ENCODE results near the gene OCIAD2.

DNA sequence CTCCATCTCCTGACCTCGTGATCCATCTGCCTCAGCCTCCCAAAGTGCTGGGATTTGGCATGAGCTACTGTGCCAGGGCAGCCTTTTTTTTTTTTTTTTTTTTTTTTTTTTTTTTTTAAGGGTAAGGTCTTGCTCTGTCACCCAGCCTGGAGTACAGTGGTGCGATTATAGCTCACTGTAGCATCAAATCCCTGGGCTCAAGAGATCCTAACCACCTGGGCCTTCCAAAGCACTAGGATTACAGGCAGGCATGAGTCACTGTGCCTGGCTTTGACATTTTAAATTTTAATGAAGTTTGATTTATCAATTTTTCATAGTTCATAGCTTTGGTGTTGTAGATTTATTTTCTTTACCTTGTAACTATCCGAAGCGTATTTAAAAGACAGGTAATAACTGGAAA, 17.8 kb upstream of the OCIAD2 start:
- TF ChIP-seq POLR2AphosphoS5 (IDR thresholded peaks at IDR 0.05; ENCODE audit: low read depth, low read length) (no peak), POLR2A (IDR thresholded peaks at IDR 0.05; ENCODE audit: borderline replicate concordance, extremely low read depth, insufficient read depth, insufficient read length) (no peak)
